B cell (primary cell): Measurements from ENCODE around the gene KCNA3. TPM values are rescaled to one million over a fixed set of nuclear protein-coding genes. Genes with fewer than 3 reads are reported as not detected.

Experiments used
- ATAC-seq: fragments of 200-7000 bp; cut with Tn5 transposase; one replicate; pipeline ENCODE4 v1.10.0; 2021; ENCODE audit warnings: low read depth, mild to moderate bottlenecking, moderate number of reproducible peaks, moderate library complexity
- CTCF ChIA-PET: fragments of 350-600 bp; sonication (Branson Sonifier 250); formaldehyde crosslinking; loops from one replicate; lab custom pipeline; 2021; ENCODE audit warnings: antibody characterized with exemption, inconsistent platforms; lab: Charles Lee
- POLR2A ChIA-PET: fragments of 350-600 bp; sonication (Branson Sonifier 250); formaldehyde crosslinking; loops from one replicate; lab custom pipeline; 2021; ENCODE audit warnings: antibody characterized with exemption; lab: Charles Lee
- DNase-seq: peaks from one replicate; pipeline ENCODE4 v3.0.0; 2013
- H2AFZ ChIP-seq: 2 replicates; pipeline ENCODE4 v1.6.1; 2012; ENCODE audit warnings: mild to moderate bottlenecking, low read depth, low read length; ENCODE audit not compliant: insufficient read depth, poor library complexity, severe bottlenecking
- H3K27ac ChIP-seq, 2 donors: 1 replicate in 1 of 2; 2 replicates in 1 of 2; pipeline ENCODE4 v1.5.1; 2012 to 2013; ENCODE audit warnings: low read length in 2 of 2, mild to moderate bottlenecking in 2 of 2, moderate library complexity in 1 of 2
- H3K27me3 ChIP-seq, 4 experiments: fragments of 200-600 bp in 1 of 4; sonication (generic) in 1 of 4; replicated peaks in 1 of 4; 1 replicate in 2 of 4; 2 replicates in 2 of 4; pipeline versions ENCODE4 v1.6.1 to v1.7.0; 2013 to 2016; ENCODE audit warnings: low read length in 3 of 4, mild to moderate bottlenecking in 2 of 4, mixed read lengths in 1 of 4, moderate library complexity in 1 of 4; ENCODE audit not compliant: insufficient read depth in 4 of 4, control insufficient read depth in 3 of 4; ENCODE audit errors: control extremely low read depth in 1 of 4
- H3K36me3 ChIP-seq, 2 experiments: replicated peaks in 1 of 2; 1 replicate in 1 of 2; 2 replicates in 1 of 2; pipeline versions ENCODE4 v1.6.1 to v1.7.1; 2013; ENCODE audit warnings: low read length in 1 of 2; ENCODE audit not compliant: insufficient read depth in 2 of 2, control insufficient read depth in 1 of 2; ENCODE audit errors: control extremely low read depth in 1 of 2, extremely low read depth in 1 of 2
- H3K4me1 ChIP-seq, 2 donors: fragments of 200-600 bp in 1 of 2; sonication (generic) in 1 of 2; 1 replicate in 1 of 2; 2 replicates in 1 of 2; pipeline versions ENCODE4 v1.5.1 to v1.6.1; 2013 to 2017; ENCODE audit warnings: low read length in 2 of 2; ENCODE audit not compliant: control insufficient read depth in 2 of 2, insufficient read depth in 2 of 2
- H3K4me2 ChIP-seq: replicated peaks from 2 replicates; pipeline ENCODE3; 2012; ENCODE audit warnings: mild to moderate bottlenecking, low read depth, low read length; ENCODE audit not compliant: poor library complexity, severe bottlenecking
- H3K4me3 ChIP-seq, 5 experiments: fragments of 200-600 bp in 1 of 5; sonication (generic) in 1 of 5; 1 replicate in 3 of 5; 2 replicates in 2 of 5; pipeline versions ENCODE4 v1.5.1 to v1.7.0; 2011 to 2016; ENCODE audit warnings: low read length in 4 of 5, mild to moderate bottlenecking in 4 of 5, low read depth in 2 of 5, control low read depth in 1 of 5, moderate library complexity in 1 of 5; ENCODE audit not compliant: insufficient read depth in 1 of 5; ENCODE audit errors: control extremely low read depth in 1 of 5, extremely low read depth in 1 of 5
- H3K79me2 ChIP-seq: fragments of 200-600 bp; sonication (generic); one replicate; pipeline ENCODE4 v1.6.0; 2016; ENCODE audit warnings: low read length; ENCODE audit not compliant: control insufficient read depth, insufficient read depth
- H3K9ac ChIP-seq: fragments of 200-600 bp; sonication (generic); 2 replicates; pipeline ENCODE4 v1.6.1; 2017; ENCODE audit warnings: mild to moderate bottlenecking, low read length, moderate library complexity
- H3K9me3 ChIP-seq, 3 donors: one replicate each; pipeline versions ENCODE4 v1.6.1 to v1.7.1; 2013; ENCODE audit warnings: low read length in 2 of 3; ENCODE audit not compliant: control insufficient read depth in 2 of 3, insufficient read depth in 1 of 3; ENCODE audit errors: control extremely low read depth in 1 of 3
- H4K20me1 ChIP-seq: 2 replicates; pipeline ENCODE4 v1.6.0; 2012; ENCODE audit warnings: mild to moderate bottlenecking, low read length; ENCODE audit not compliant: insufficient read depth, control insufficient read depth, poor library complexity, severe bottlenecking
- H3K27ac Mint-ChIP-seq: one replicate; pipeline ENCODE4 v1.8.0; 2021; ENCODE audit warnings: mixed read lengths
- H3K27me3 Mint-ChIP-seq: one replicate; pipeline ENCODE4 v1.8.0; 2021; ENCODE audit warnings: mixed read lengths
- H3K4me1 Mint-ChIP-seq: one replicate; pipeline ENCODE4 v1.8.0; 2021; ENCODE audit warnings: mixed read lengths
- H3K4me3 Mint-ChIP-seq: one replicate; pipeline ENCODE4 v1.8.0; 2021; ENCODE audit warnings: mixed read lengths
- H3K9me3 Mint-ChIP-seq: one replicate; pipeline ENCODE4 v1.8.0; 2022; ENCODE audit warnings: mixed read lengths; ENCODE audit not compliant: insufficient read depth
- EZH2 ChIP-seq: IDR thresholded peaks from 2 replicates; pipeline ENCODE4 v1.6.1; 2012; ENCODE audit warnings: borderline replicate concordance, low read depth, mild to moderate bottlenecking, moderate library complexity, low read length; ENCODE audit not compliant: insufficient read depth, poor library complexity, severe bottlenecking
- WGBS: methylation state at CpG from one replicate; pipeline ENCODE4 v1.1.5; 2013; ENCODE audit warnings: missing lambda C conversion rate; ENCODE audit not compliant: insufficient coverage; 5-methylcytosine and 5-hydroxymethylcytosine counted together
- intact Hi-C: fragments of 100-400 bp; cut with micrococcal nuclease; formaldehyde crosslinking; loops from one replicate; pipeline ENCODE4 v1.10.0; 2022
- polyA plus RNA-seq: library from polyadenylated mRNA; depleted of rRNA; stranded (reverse); fragments of >200 nt; gene quantifications from 2 replicates; pipeline ENCODE4 v1.2.3, GENCODE V29; 2012
- total RNA-seq, 2 donors: library from RNA; stranded (reverse); fragments of 120-200 nt in 1 of 2; gene quantifications; 1 replicate in 1 of 2; 2 replicates in 1 of 2; pipeline versions ENCODE4 v1.2.3 to v1.2.4, GENCODE V29; 2013 to 2022
- TF ChIP-seq, protein P1 (sequence below): fragments of 200-600 bp; IDR thresholded peaks from one replicate; pipeline ENCODE4 v1.8.0; 2022; ENCODE audit warnings: antibody characterized with exemption, mild to moderate bottlenecking

Gene KCNA3
- total and polyA plus RNA-seq, 2 donors (not counting 1 experiment from before 2014, with no cell fraction given) = 17.5 to 60.0 TPM

DNA sequence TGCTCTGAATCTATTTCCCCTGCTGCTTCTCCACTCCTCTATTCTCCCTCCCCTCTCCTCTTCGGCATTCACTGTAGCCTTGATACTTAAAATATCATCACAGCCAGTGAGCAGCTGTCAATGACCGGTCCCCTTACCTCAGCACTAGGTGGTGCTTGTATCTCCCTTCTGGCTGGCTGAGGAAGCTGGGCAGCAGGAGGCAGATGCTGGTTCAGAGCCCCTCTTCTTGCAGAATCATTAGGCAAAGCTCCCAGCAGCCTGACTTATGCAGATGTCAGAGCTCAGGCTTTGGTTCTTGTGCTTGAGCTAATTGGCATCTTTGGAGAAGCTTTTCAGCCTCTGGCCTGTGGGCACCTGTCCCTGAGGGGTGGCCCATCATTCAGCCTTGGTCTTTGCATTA lies 36.7 kb downstream of the KCNA3 start:
- WGBS = 75% methylated on average over 2 of the region's 2 CpGs
- Mint-ChIP-seq H3K27me3 (no peaks in the 10 kb centered on the region), H3K9me3 (no peaks in the 10 kb centered on the region), H3K4me1 (peaks cover 53% of the 10 kb centered on the region), H3K4me3 (no peak overlapping the region), H3K27ac (no peak overlapping the region)
- Histone ChIP-seq H3K9me3 (no peaks in the 10 kb centered on the region), H3K79me2 (no peaks in the 10 kb centered on the region), H3K4me1 (peaks cover 44% of the 10 kb centered on the region in 2 donors), H3K9ac (no peak overlapping the region), H4K20me1 (no peaks in the 10 kb centered on the region), H2AFZ (no peak overlapping the region), H3K27me3 (no peaks in the 10 kb centered on the region), H3K4me3 (no peak overlapping the region), H3K36me3 (no peaks in the 10 kb centered on the region), H3K27ac (no peak overlapping the region), H3K4me2 (no peak overlapping the region)
- TF ChIP-seq, protein P1, sequence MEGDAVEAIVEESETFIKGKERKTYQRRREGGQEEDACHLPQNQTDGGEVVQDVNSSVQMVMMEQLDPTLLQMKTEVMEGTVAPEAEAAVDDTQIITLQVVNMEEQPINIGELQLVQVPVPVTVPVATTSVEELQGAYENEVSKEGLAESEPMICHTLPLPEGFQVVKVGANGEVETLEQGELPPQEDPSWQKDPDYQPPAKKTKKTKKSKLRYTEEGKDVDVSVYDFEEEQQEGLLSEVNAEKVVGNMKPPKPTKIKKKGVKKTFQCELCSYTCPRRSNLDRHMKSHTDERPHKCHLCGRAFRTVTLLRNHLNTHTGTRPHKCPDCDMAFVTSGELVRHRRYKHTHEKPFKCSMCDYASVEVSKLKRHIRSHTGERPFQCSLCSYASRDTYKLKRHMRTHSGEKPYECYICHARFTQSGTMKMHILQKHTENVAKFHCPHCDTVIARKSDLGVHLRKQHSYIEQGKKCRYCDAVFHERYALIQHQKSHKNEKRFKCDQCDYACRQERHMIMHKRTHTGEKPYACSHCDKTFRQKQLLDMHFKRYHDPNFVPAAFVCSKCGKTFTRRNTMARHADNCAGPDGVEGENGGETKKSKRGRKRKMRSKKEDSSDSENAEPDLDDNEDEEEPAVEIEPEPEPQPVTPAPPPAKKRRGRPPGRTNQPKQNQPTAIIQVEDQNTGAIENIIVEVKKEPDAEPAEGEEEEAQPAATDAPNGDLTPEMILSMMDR = no peak
- no peak for TF ChIP-seq EZH2
- DNase-seq (no peak), ATAC-seq (no peak)
- CTCF ChIA-PET = interaction anchor here (0.8 to 11.9 kb wide), 8 partner anchors 8 to 354 kb away, joined by 3 to 155 read pairs (median 4); no protein-coding TSS in a partner anchor
- intact Hi-C loops = no loop called here
- POLR2A ChIA-PET = interaction anchor here (0.6 kb wide), 1 partner anchor 499 kb away, joined by 8 read pairs; no protein-coding TSS in a partner anchor

DNA sequence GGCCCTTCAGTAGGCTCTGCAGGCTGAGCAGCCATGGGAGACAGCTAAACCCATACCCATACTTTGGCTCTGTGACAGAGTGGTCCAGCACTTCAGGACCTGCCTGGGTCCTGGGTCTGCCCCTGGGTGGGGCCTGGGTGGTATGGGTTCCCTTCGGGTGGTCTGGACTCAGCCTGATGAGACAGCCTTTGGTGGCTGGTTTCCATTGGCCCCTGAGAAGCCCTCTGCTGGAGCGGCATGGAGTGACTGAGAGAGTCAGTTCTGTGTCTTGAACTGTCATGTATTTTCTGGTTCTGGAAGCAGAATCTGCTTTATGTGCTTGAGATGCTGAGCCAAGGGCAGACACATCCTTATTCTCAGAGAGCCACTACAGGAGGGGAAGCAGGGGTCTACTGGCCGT lies 37.3 kb downstream of the KCNA3 start:
- no peak overlapping the region for H3K27ac ChIP-seq
- no peak overlapping the region for H3K4me3 Mint-ChIP-seq
- no peak overlapping the region for H2AFZ ChIP-seq
- no peak overlapping the region for H3K27ac Mint-ChIP-seq
- TF ChIP-seq, protein P1 = no peak
- no peak for TF ChIP-seq EZH2
- no peak overlapping the region for H3K4me2 ChIP-seq
- no peak overlapping the region for H3K9ac ChIP-seq
- ATAC-seq (no peak), DNase-seq (no peak)
- peaks cover 49 to 50% of the 10 kb centered on the region in 2 donors for H3K4me1 ChIP-seq
- H3K36me3 ChIP-seq = no peaks in the 10 kb centered on the region
- H3K4me3 ChIP-seq = no peak overlapping the region
- WGBS = 90% methylated on average over 2 of the region's 3 CpGs
- intact Hi-C loops = no loop called here
- no peaks in the 10 kb centered on the region for H4K20me1 ChIP-seq
- no peaks in the 10 kb centered on the region for H3K79me2 ChIP-seq
- no peaks in the 10 kb centered on the region for H3K27me3 Mint-ChIP-seq
- H3K4me1 Mint-ChIP-seq = peaks cover 53% of the 10 kb centered on the region
- ChIA-PET POLR2A (no interaction called here), CTCF (interaction anchor here (1.3 to 11.9 kb wide), 6 partner anchors 11 to 146 kb away, joined by 4 to 155 read pairs (median 16); no protein-coding TSS in a partner anchor)
- no peaks in the 10 kb centered on the region for H3K27me3 ChIP-seq
- no peaks in the 10 kb centered on the region for H3K9me3 Mint-ChIP-seq
- H3K9me3 ChIP-seq = no peaks in the 10 kb centered on the region
